Measurements from ENCODE around the gene AP1S1. TPM values are rescaled to one million over a fixed set of nuclear protein-coding genes. Genes with fewer than 3 reads are reported as not detected.

The AP1S1 gene
- total RNA-seq, 1 experiment from 2014 or later = 72.5 TPM

GRCh38 chr7:101165958-101166647 is 11.8 kb downstream of the AP1S1 start:
- intact Hi-C loops (cut with micrococcal nuclease) = no loop called here
- ChIA-PET CTCF (interaction anchor here (0.6 to 1.5 kb wide), 6 partner anchors 21 to 78 kb away, joined by 3 to 11 read pairs (median 4); no protein-coding TSS in a partner anchor), POLR2A (interaction anchor here (0.6 to 2.6 kb wide), 7 partner anchors 11 to 624 kb away, joined by 3 to 28 read pairs (median 3); partner anchors contain the start of genes AP1S1, PLOD3 and ZNHIT1)
- Mint-ChIP-seq H3K4me1 (ENCODE audit: insufficient read depth, unreplicated experiment) (peaks cover 42% of the 10 kb centered on the region), H3K27me3 (ENCODE audit: insufficient read depth, unreplicated experiment) (peaks cover 60% of the 10 kb centered on the region), H3K9me3 (ENCODE audit: unreplicated experiment) (no peaks in the 10 kb centered on the region), H3K27ac (ENCODE audit: low read depth, unreplicated experiment) (no peak overlapping the region), H3K36me3 (ENCODE audit: insufficient read depth, unreplicated experiment) (peaks cover 4% of the 10 kb centered on the region), H3K4me3 (ENCODE audit: unreplicated experiment) (peak overlapping the region; percentile 74)
- no peak for TF ChIP-seq CTCF (IDR thresholded peaks at IDR 0.05; ENCODE audit: unreplicated experiment)
- no TSS peak for BruUV-seq (replicated peaks)
- DNase-seq (ENCODE audit: unreplicated experiment) = no peak

- H3K4me3 Mint-ChIP-seq (ENCODE audit: unreplicated experiment) = peak overlapping the region; percentile 22
- no peak overlapping the region for H3K27ac Mint-ChIP-seq (ENCODE audit: low read depth, unreplicated experiment)
- H3K27me3 Mint-ChIP-seq (ENCODE audit: insufficient read depth, unreplicated experiment) = peaks cover 65% of the 10 kb centered on the region
- H3K36me3 Mint-ChIP-seq (ENCODE audit: insufficient read depth, unreplicated experiment) = peaks cover 4% of the 10 kb centered on the region
- DNase-seq (ENCODE audit: unreplicated experiment) = no peak
- BruUV-seq (replicated peaks) = no TSS peak
- POLR2A ChIA-PET = no interaction called here
- no peaks in the 10 kb centered on the region for H3K9me3 Mint-ChIP-seq (ENCODE audit: unreplicated experiment)
- no peak for TF ChIP-seq CTCF (IDR thresholded peaks at IDR 0.05; ENCODE audit: unreplicated experiment)
- CTCF ChIA-PET = no interaction called here
- peaks cover 47% of the 10 kb centered on the region for H3K4me1 Mint-ChIP-seq (ENCODE audit: insufficient read depth, unreplicated experiment)
- intact Hi-C loops (cut with micrococcal nuclease) = no loop called here
Observed at GRCh38 chr7:101166648-101166908, 12.3 kb downstream of the AP1S1 start.

GRCh38 chr7:101166909-101167644 is 12.8 kb downstream of the AP1S1 start:
- H3K27me3 Mint-ChIP-seq (ENCODE audit: insufficient read depth, unreplicated experiment) = peaks cover 70% of the 10 kb centered on the region
- POLR2A ChIA-PET = no interaction called here
- H3K27ac Mint-ChIP-seq (ENCODE audit: low read depth, unreplicated experiment) = no peak overlapping the region
- CTCF ChIA-PET = no interaction called here
- H3K36me3 Mint-ChIP-seq (ENCODE audit: insufficient read depth, unreplicated experiment) = peaks cover 4% of the 10 kb centered on the region
- H3K4me1 Mint-ChIP-seq (ENCODE audit: insufficient read depth, unreplicated experiment) = peaks cover 50% of the 10 kb centered on the region
- H3K9me3 Mint-ChIP-seq (ENCODE audit: unreplicated experiment) = no peaks in the 10 kb centered on the region
- no peak for TF ChIP-seq CTCF (IDR thresholded peaks at IDR 0.05; ENCODE audit: unreplicated experiment)
- intact Hi-C loops (cut with micrococcal nuclease) = no loop called here
- no peak for DNase-seq (ENCODE audit: unreplicated experiment)
- H3K4me3 Mint-ChIP-seq (ENCODE audit: unreplicated experiment) = peak overlapping the region; percentile 22
- no TSS peak for BruUV-seq (replicated peaks)

- H3K4me1 Mint-ChIP-seq (ENCODE audit: insufficient read depth, unreplicated experiment) = peaks cover 50% of the 10 kb centered on the region
- H3K27ac Mint-ChIP-seq (ENCODE audit: low read depth, unreplicated experiment) = no peak overlapping the region
- no peak for DNase-seq (ENCODE audit: unreplicated experiment)
- no TSS peak for BruUV-seq (replicated peaks)
- ChIA-PET POLR2A (interaction anchor here (0.5 kb wide), 1 partner anchor 304 kb away, joined by 3 read pairs; no protein-coding TSS in a partner anchor), CTCF (interaction anchor here (0.6 to 1.8 kb wide), 11 partner anchors 9 to 319 kb away, joined by 3 to 13 read pairs (median 3); partner anchors contain the start of gene FIS1)
- TF ChIP-seq CTCF (IDR thresholded peaks at IDR 0.05; ENCODE audit: unreplicated experiment) = no peak
- intact Hi-C loops (cut with micrococcal nuclease) = loop anchor here (2.0 kb wide), 1 partner anchor 23 kb away; no protein-coding TSS in a partner anchor
- peaks cover 77% of the 10 kb centered on the region for H3K27me3 Mint-ChIP-seq (ENCODE audit: insufficient read depth, unreplicated experiment)
- H3K36me3 Mint-ChIP-seq (ENCODE audit: insufficient read depth, unreplicated experiment) = peaks cover 4% of the 10 kb centered on the region
- no peaks in the 10 kb centered on the region for H3K9me3 Mint-ChIP-seq (ENCODE audit: unreplicated experiment)
- no peak overlapping the region for H3K4me3 Mint-ChIP-seq (ENCODE audit: unreplicated experiment)
Observed at GRCh38 chr7:101167645-101168411, 13.6 kb downstream of the AP1S1 start.
